Upper lobe of right lung (tissue), 1 donor: ENCODE measurements around the gene ERLIN1. TPM values are rescaled to one million over a fixed set of nuclear protein-coding genes. Genes with fewer than 3 reads are reported as not detected.

Source experiments
- ATAC-seq: fragments of 200-7000 bp; cut with Tn5 transposase; one replicate; pipeline ENCODE4 v1.9.1; 2020; ENCODE audit warnings: mild to moderate bottlenecking, moderate library complexity
- DNase-seq: peaks from one replicate; pipeline ENCODE4 v3.0.0-alpha.2; 2020
- H3K27ac ChIP-seq: fragments of 200-600 bp; one replicate; pipeline ENCODE4 v1.8.0; 2022
- H3K27me3 ChIP-seq: fragments of 200-600 bp; one replicate; pipeline ENCODE4 v1.8.0; 2022; ENCODE audit warnings: mild to moderate bottlenecking
- H3K36me3 ChIP-seq: fragments of 200-600 bp; one replicate; pipeline ENCODE4 v1.8.0; 2022
- H3K4me1 ChIP-seq: fragments of 200-600 bp; one replicate; pipeline ENCODE4 v1.8.0; 2022
- H3K4me3 ChIP-seq: fragments of 200-600 bp; one replicate; pipeline ENCODE4 v1.8.0; 2022; ENCODE audit warnings: mild to moderate bottlenecking
- H3K9me3 ChIP-seq: fragments of 200-600 bp; one replicate; pipeline ENCODE4 v1.8.0; 2022
- intact Hi-C: fragments of 100-400 bp; cut with DNase I; formaldehyde crosslinking; loops from one replicate; pipeline ENCODE4 v1.11.0; 2022
- total RNA-seq: library from RNA; stranded (reverse); fragmentation: NEBNext Ultra II Directional; extraction: Animal tissue kit (Norgen Biotek cat#: 25700); gene quantifications from one replicate; pipeline ENCODE4 v1.2.1, GENCODE V29; 2021
- TF ChIP-seq, protein P1 (sequence below): fragments of 200-600 bp; IDR thresholded peaks from one replicate; pipeline ENCODE4 v1.8.0; 2022; ENCODE audit warnings: antibody characterized with exemption
- donor health status: DM: no; HTN: yes; CAD: no; lungs with severe emphysema.

The ERLIN1 gene
- total RNA-seq, 1 donor from 2014 or later: 24.3 TPM

- ATAC-seq: no peak
- intact Hi-C loops: no loop called here
- no peak overlapping the region for H3K27ac ChIP-seq
- H3K27me3 ChIP-seq: no peaks in the 10 kb centered on the region
- H3K36me3 ChIP-seq: no peaks in the 10 kb centered on the region
- TF ChIP-seq, protein P1, sequence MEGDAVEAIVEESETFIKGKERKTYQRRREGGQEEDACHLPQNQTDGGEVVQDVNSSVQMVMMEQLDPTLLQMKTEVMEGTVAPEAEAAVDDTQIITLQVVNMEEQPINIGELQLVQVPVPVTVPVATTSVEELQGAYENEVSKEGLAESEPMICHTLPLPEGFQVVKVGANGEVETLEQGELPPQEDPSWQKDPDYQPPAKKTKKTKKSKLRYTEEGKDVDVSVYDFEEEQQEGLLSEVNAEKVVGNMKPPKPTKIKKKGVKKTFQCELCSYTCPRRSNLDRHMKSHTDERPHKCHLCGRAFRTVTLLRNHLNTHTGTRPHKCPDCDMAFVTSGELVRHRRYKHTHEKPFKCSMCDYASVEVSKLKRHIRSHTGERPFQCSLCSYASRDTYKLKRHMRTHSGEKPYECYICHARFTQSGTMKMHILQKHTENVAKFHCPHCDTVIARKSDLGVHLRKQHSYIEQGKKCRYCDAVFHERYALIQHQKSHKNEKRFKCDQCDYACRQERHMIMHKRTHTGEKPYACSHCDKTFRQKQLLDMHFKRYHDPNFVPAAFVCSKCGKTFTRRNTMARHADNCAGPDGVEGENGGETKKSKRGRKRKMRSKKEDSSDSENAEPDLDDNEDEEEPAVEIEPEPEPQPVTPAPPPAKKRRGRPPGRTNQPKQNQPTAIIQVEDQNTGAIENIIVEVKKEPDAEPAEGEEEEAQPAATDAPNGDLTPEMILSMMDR: no peak
- H3K9me3 ChIP-seq: no peaks in the 10 kb centered on the region
- no peaks in the 10 kb centered on the region for H3K4me1 ChIP-seq
- no peak overlapping the region for H3K4me3 ChIP-seq
- no peak for DNase-seq
Measured at GRCh38 chr10:100143756-100144155, 42.1 kb downstream of the ERLIN1 start.

DNA sequence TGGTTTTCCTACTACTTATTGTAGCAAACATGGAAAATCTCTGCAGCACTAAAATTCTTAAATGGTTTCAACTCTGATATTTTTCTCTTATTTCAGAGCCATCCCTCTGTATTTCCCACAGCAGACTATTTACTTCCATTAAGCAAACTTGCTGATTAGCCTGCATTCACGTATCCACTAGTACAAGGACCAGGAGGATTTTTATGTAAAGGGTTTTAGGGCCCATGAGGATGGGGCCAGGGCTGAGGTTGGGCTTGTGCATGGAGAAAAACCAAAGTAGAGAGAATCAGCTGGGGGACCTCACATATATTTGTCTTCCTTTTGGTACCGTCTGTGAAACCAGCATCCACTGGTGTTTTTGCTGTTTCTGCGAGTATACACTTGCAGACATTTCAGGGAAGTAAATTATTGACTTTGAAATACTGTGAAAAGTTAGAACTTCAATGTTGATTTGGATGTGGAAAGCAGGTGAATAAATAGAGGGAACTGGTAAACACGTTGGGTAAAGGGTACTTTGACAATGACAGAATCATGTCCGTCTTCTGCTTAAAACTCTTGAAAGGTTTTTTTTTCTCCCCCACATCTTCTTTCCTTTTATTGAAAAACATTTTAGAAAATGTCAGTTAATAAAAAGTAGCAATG, 44.3 kb downstream of the ERLIN1 start:
- Histone ChIP-seq H3K36me3 (no peaks in the 10 kb centered on the region), H3K9me3 (no peaks in the 10 kb centered on the region), H3K4me1 (no peaks in the 10 kb centered on the region), H3K27me3 (no peaks in the 10 kb centered on the region), H3K4me3 (no peak overlapping the region), H3K27ac (no peak overlapping the region)
- ATAC-seq (no peak), DNase-seq (no peak)
- intact Hi-C loops: no loop called here
- TF ChIP-seq, protein P1: no peak

GRCh38 chr10:100140070-100140469, 45.8 kb downstream of the ERLIN1 start:
- DNase-seq: no peak
- Histone ChIP-seq H3K36me3 (no peaks in the 10 kb centered on the region), H3K27ac (no peak overlapping the region), H3K4me3 (no peak overlapping the region), H3K4me1 (no peaks in the 10 kb centered on the region), H3K9me3 (no peaks in the 10 kb centered on the region), H3K27me3 (no peaks in the 10 kb centered on the region)
- intact Hi-C loops: no loop called here
- no peak for ATAC-seq
- TF ChIP-seq, protein P1: no peak

- DNase-seq (no peak), ATAC-seq (no peak)
- intact Hi-C loops: no loop called here
- Histone ChIP-seq H3K4me1 (no peaks in the 10 kb centered on the region), H3K36me3 (no peaks in the 10 kb centered on the region), H3K27ac (no peak overlapping the region), H3K9me3 (no peaks in the 10 kb centered on the region), H3K27me3 (no peaks in the 10 kb centered on the region), H3K4me3 (no peak overlapping the region)
- TF ChIP-seq, protein P1: no peak
Measured at GRCh38 chr10:100138921-100139496, 46.8 kb downstream of the ERLIN1 start.

DNA sequence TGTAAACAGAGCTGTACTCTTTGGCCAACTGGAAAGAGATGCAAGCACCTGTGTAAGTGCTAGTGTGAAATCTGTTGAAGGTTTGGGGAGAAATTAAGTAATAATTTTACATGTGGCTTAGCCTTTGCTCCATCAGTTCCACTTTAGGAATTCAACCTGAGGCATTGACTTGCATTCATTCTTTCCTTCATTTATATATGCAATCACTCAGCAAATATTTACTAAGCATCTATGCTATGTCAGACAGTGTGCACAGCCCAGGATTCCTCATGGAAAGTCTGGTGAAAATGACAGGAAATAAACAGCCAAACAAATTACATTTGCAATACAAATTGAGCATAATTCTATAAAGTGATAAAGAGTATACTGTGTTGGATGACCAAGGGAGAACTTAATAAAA, 50.3 kb downstream of the ERLIN1 start:
- ATAC-seq: no peak
- no peaks in the 10 kb centered on the region for H3K9me3 ChIP-seq
- H3K36me3 ChIP-seq: no peaks in the 10 kb centered on the region
- no peak overlapping the region for H3K4me3 ChIP-seq
- no peak for DNase-seq
- no peak overlapping the region for H3K27ac ChIP-seq
- TF ChIP-seq, protein P1: no peak
- intact Hi-C loops: no loop called here
- H3K4me1 ChIP-seq: no peaks in the 10 kb centered on the region
- H3K27me3 ChIP-seq: no peaks in the 10 kb centered on the region

DNA sequence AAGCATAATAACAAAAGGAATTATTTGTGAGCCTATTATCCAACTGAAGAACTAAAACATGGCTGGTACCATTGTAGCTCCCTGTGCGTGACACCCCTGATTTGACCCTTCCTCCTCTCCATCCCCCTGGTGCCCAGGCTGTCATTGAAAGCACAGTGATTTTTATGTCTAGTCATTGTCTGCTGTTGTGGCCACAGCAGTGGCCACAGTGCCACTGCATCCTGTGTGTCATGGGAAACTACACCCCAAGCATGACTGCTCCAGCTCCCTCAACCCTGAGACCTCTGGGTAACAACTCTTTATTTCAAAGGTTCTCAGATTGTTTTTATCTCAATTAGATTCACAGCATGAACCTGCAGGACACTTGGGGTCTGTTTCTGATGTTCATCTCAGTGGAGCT, 52.0 kb downstream of the ERLIN1 start:
- Histone ChIP-seq H3K4me3 (no peak overlapping the region), H3K4me1 (no peaks in the 10 kb centered on the region), H3K27me3 (no peaks in the 10 kb centered on the region), H3K36me3 (no peaks in the 10 kb centered on the region), H3K9me3 (no peaks in the 10 kb centered on the region), H3K27ac (no peak overlapping the region)
- ATAC-seq (no peak), DNase-seq (no peak)
- intact Hi-C loops: no loop called here
- TF ChIP-seq, protein P1: no peak
